ENCODE data around the gene TEX26. TPM values are rescaled to one million over a fixed set of nuclear protein-coding genes. Genes with fewer than 3 reads are reported as not detected.

The TEX26 gene
- polyA plus RNA-seq, 3 donors: not detected

- H2AFZ ChIP-seq (ENCODE audit: insufficient read depth, low read depth, low read length, poor library complexity, severe bottlenecking): no peak overlapping the region
- H3K27ac ChIP-seq (ENCODE audit: low read depth in 1 of 2, low read length in 2 of 2): no peak overlapping the region
- H3K4me3 ChIP-seq (replicated peaks in 1 of 3; ENCODE audit: low read depth in 2 of 3, low read length in 3 of 3): no peak overlapping the region
- no peak overlapping the region for H3K9ac ChIP-seq (ENCODE audit: insufficient read depth, low read length, poor library complexity, severe bottlenecking)
- intact Hi-C loops (cut with micrococcal nuclease): no loop called here
- WGBS (ENCODE audit: insufficient coverage): no CpG with 5 or more reads among the region's 4 CpGs
- no peak for DNase-seq
- TF ChIP-seq, protein P1, sequence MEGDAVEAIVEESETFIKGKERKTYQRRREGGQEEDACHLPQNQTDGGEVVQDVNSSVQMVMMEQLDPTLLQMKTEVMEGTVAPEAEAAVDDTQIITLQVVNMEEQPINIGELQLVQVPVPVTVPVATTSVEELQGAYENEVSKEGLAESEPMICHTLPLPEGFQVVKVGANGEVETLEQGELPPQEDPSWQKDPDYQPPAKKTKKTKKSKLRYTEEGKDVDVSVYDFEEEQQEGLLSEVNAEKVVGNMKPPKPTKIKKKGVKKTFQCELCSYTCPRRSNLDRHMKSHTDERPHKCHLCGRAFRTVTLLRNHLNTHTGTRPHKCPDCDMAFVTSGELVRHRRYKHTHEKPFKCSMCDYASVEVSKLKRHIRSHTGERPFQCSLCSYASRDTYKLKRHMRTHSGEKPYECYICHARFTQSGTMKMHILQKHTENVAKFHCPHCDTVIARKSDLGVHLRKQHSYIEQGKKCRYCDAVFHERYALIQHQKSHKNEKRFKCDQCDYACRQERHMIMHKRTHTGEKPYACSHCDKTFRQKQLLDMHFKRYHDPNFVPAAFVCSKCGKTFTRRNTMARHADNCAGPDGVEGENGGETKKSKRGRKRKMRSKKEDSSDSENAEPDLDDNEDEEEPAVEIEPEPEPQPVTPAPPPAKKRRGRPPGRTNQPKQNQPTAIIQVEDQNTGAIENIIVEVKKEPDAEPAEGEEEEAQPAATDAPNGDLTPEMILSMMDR (IDR thresholded peaks at IDR 0.05): no peak
- H3K4me1 Mint-ChIP-seq: no peaks in the 10 kb centered on the region
- no peaks in the 10 kb centered on the region for H3K9me3 ChIP-seq (replicated peaks in 1 of 2; ENCODE audit: control insufficient read depth in 1 of 2, insufficient read depth in 1 of 2, low read length in 2 of 2)
- H3K27ac Mint-ChIP-seq: no peak overlapping the region
- no peaks in the 10 kb centered on the region for H3K4me1 ChIP-seq (ENCODE audit: control insufficient read depth in 1 of 2, insufficient read depth in 2 of 2, low read length in 2 of 2)
- no peaks in the 10 kb centered on the region for H4K20me1 ChIP-seq (ENCODE audit: insufficient read depth, low read length)
- H3K9me3 Mint-ChIP-seq: peaks cover 0 to 5% (median 0%) of the 10 kb centered on the region in 7 donors
- no peak overlapping the region for H3K4me3 Mint-ChIP-seq
- H3K27me3 Mint-ChIP-seq (ENCODE audit: low read depth in 3 of 3): peaks cover 3 to 11% (median 9%) of the 10 kb centered on the region in 3 donors
- H3K36me3 ChIP-seq (replicated peaks in 1 of 2; ENCODE audit: control insufficient read depth in 1 of 2, insufficient read depth in 2 of 2, low read length in 2 of 2): no peaks in the 10 kb centered on the region
- no peak overlapping the region for H3K4me2 ChIP-seq (replicated peaks; ENCODE audit: extremely low read depth, low read length, poor library complexity, severe bottlenecking)
- H3K79me2 ChIP-seq (ENCODE audit: insufficient read depth, low read length): no peaks in the 10 kb centered on the region
- no peaks in the 10 kb centered on the region for H3K36me3 Mint-ChIP-seq
- H3K27me3 ChIP-seq (ENCODE audit: control insufficient read depth in 2 of 2, insufficient read depth in 2 of 2, low read length in 2 of 2): no peaks in the 10 kb centered on the region
These were observed 51.0 kb downstream of the TEX26 start for GRCh38 chr13:30983431-30983830.

- H3K36me3 Mint-ChIP-seq: no peaks in the 10 kb centered on the region
- H3K27ac Mint-ChIP-seq: no peak overlapping the region
These were observed 52.2 kb downstream of the TEX26 start for GRCh38 chr13:30984620-30985019.

More at GRCh38 chr13:30984620-30985019, 52.2 kb downstream of the TEX26 start:
- H3K4me3 Mint-ChIP-seq: no peak overlapping the region
- H3K4me1 Mint-ChIP-seq: no peaks in the 10 kb centered on the region
- DNase-seq: no peak
- Histone ChIP-seq H4K20me1 (ENCODE audit: insufficient read depth, low read length) (no peaks in the 10 kb centered on the region), H3K79me2 (ENCODE audit: insufficient read depth, low read length) (no peaks in the 10 kb centered on the region), H3K36me3 (replicated peaks in 1 of 2; ENCODE audit: control insufficient read depth in 1 of 2, insufficient read depth in 2 of 2, low read length in 2 of 2) (no peaks in the 10 kb centered on the region), H3K27me3 (ENCODE audit: control insufficient read depth in 2 of 2, insufficient read depth in 2 of 2, low read length in 2 of 2) (no peaks in the 10 kb centered on the region), H3K27ac (ENCODE audit: low read depth in 1 of 2, low read length in 2 of 2) (no peak overlapping the region), H2AFZ (ENCODE audit: insufficient read depth, low read depth, low read length, poor library complexity, severe bottlenecking) (no peak overlapping the region), H3K4me3 (replicated peaks in 1 of 3; ENCODE audit: low read depth in 2 of 3, low read length in 3 of 3) (no peak overlapping the region), H3K9ac (ENCODE audit: insufficient read depth, low read length, poor library complexity, severe bottlenecking) (no peak overlapping the region), H3K4me2 (replicated peaks; ENCODE audit: extremely low read depth, low read length, poor library complexity, severe bottlenecking) (no peak overlapping the region), H3K9me3 (replicated peaks in 1 of 2; ENCODE audit: control insufficient read depth in 1 of 2, insufficient read depth in 1 of 2, low read length in 2 of 2) (no peaks in the 10 kb centered on the region), H3K4me1 (ENCODE audit: control insufficient read depth in 1 of 2, insufficient read depth in 2 of 2, low read length in 2 of 2) (no peaks in the 10 kb centered on the region)
- intact Hi-C loops (cut with micrococcal nuclease): no loop called here
- TF ChIP-seq, protein P1 (IDR thresholded peaks at IDR 0.05): no peak
- peaks cover 5 to 9% (median 6%) of the 10 kb centered on the region in 3 donors for H3K27me3 Mint-ChIP-seq (ENCODE audit: low read depth in 3 of 3)
- H3K9me3 Mint-ChIP-seq: peaks cover 0 to 5% (median 0%) of the 10 kb centered on the region in 7 donors
- no CpG with 5 or more reads among the region's 4 CpGs for WGBS (ENCODE audit: insufficient coverage)

Measured in CD14-positive monocyte (primary cell).